ENCODE results near the gene LRMDA. TPM values are rescaled to one million over a fixed set of nuclear protein-coding genes. Genes with fewer than 3 reads are reported as not detected.

Gene LRMDA
- total and polyA plus RNA-seq, 4 donors: 12.1 to 40.8 (median 21.6) TPM

DNA sequence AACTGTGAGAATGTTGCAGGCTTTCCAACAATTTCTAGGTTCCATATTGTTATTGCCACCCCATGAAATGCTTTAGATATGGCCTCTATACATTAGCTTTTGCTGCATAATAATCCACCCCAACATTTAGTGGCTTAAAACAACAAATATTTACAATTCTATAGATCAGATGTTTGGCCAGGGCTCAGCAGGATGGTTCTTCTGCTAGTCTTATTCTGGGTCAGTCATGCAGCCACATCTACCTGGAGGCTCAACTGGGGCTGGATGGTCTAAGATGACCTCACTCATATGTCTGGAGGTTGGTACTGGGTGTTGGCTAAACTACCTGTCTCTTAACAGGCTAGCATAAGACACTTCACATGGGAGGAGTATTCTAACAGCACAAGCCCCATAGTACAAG, 607.3 kb downstream of the LRMDA start:
- H3K36me3 ChIP-seq (ENCODE audit: control insufficient read depth in 4 of 4, insufficient read depth in 4 of 4, low read length in 4 of 4): peaks cover 0 to 4% (median 0%) of the 10 kb centered on the region in 4 donors
- H3K4me3 ChIP-seq: no peak overlapping the region
- no peak overlapping the region for H3K9ac ChIP-seq (ENCODE audit: insufficient read depth in 1 of 2, low read length in 2 of 2)
- ATAC-seq (ENCODE audit: insufficient read depth, low FRiP score) (no peak), DNase-seq (no peak)
- H3K4me1 ChIP-seq (ENCODE audit: control insufficient read depth in 5 of 5, insufficient read depth in 5 of 5, low read length in 5 of 5): peaks cover 0 to 30% (median 10%) of the 10 kb centered on the region in 5 donors
- no peaks in the 10 kb centered on the region for H3K27me3 ChIP-seq (ENCODE audit: control insufficient read depth in 3 of 3, insufficient read depth in 3 of 3, low read length in 2 of 3)
- peaks cover 0 to 10% (median 2%) of the 10 kb centered on the region in 4 donors for H3K9me3 ChIP-seq (ENCODE audit: control insufficient read depth in 4 of 4, insufficient read depth in 3 of 4, low read length in 3 of 4)
- TF ChIP-seq, protein P1, sequence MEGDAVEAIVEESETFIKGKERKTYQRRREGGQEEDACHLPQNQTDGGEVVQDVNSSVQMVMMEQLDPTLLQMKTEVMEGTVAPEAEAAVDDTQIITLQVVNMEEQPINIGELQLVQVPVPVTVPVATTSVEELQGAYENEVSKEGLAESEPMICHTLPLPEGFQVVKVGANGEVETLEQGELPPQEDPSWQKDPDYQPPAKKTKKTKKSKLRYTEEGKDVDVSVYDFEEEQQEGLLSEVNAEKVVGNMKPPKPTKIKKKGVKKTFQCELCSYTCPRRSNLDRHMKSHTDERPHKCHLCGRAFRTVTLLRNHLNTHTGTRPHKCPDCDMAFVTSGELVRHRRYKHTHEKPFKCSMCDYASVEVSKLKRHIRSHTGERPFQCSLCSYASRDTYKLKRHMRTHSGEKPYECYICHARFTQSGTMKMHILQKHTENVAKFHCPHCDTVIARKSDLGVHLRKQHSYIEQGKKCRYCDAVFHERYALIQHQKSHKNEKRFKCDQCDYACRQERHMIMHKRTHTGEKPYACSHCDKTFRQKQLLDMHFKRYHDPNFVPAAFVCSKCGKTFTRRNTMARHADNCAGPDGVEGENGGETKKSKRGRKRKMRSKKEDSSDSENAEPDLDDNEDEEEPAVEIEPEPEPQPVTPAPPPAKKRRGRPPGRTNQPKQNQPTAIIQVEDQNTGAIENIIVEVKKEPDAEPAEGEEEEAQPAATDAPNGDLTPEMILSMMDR (IDR thresholded peaks at IDR 0.05; ENCODE audit: control extremely low read depth, extremely low read depth): no peak
- no peak overlapping the region for H3K27ac ChIP-seq (ENCODE audit: low read depth in 1 of 2, low read length in 1 of 2)

DNA sequence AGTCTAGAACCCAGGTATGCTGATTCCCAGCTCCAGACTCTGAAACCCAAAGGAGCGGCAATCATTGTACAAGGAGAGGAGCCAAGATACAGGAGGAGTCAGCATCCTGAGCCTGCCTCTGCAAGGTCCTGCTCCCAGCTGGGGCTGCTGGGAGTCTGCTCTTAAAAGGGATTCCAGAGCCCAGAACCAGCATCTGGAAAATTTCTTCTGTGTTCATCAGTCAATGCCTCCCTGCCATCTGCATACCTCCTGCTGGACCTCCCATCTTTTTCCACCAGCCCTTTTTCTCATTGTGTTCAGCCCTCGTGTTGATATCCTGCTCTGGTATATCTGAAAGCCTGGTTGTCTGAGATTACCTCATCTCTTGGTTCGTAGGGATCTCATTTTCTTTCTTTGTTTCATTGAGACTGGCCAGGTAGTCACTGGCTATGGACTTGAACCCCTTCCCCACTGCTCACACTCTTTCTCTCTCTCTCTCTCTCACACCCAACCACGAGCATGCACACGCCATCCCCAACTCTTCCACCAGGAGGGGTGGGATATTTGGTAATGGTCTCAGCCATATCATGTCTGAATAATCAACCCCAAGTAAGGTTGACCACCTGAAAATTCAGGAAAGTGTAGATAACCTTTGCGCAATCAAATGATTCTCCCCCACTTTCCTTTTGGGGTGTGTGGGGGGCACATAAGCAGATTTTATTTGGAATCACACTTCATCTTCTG, 608.8 kb downstream of the LRMDA start:
- Histone ChIP-seq H3K4me3 (no peak overlapping the region), H3K9me3 (ENCODE audit: control insufficient read depth in 4 of 4, insufficient read depth in 3 of 4, low read length in 3 of 4) (peaks cover 0 to 10% (median 2%) of the 10 kb centered on the region in 4 donors), H3K36me3 (ENCODE audit: control insufficient read depth in 4 of 4, insufficient read depth in 4 of 4, low read length in 4 of 4) (peaks cover 0 to 4% (median 0%) of the 10 kb centered on the region in 4 donors), H3K27ac (ENCODE audit: low read depth in 1 of 2, low read length in 1 of 2) (no peak overlapping the region), H3K9ac (ENCODE audit: insufficient read depth in 1 of 2, low read length in 2 of 2) (no peak overlapping the region), H3K4me1 (ENCODE audit: control insufficient read depth in 5 of 5, insufficient read depth in 5 of 5, low read length in 5 of 5) (peaks cover 0 to 15% (median 0%) of the 10 kb centered on the region in 5 donors), H3K27me3 (ENCODE audit: control insufficient read depth in 3 of 3, insufficient read depth in 3 of 3, low read length in 2 of 3) (no peaks in the 10 kb centered on the region)
- TF ChIP-seq, protein P1 (IDR thresholded peaks at IDR 0.05; ENCODE audit: control extremely low read depth, extremely low read depth): no peak
- no peak for ATAC-seq (ENCODE audit: insufficient read depth, low FRiP score)
- WGBS, 2 donors: 94 to 96% methylated on average over 6 of the region's 6 CpGs
- no peak for DNase-seq

DNA sequence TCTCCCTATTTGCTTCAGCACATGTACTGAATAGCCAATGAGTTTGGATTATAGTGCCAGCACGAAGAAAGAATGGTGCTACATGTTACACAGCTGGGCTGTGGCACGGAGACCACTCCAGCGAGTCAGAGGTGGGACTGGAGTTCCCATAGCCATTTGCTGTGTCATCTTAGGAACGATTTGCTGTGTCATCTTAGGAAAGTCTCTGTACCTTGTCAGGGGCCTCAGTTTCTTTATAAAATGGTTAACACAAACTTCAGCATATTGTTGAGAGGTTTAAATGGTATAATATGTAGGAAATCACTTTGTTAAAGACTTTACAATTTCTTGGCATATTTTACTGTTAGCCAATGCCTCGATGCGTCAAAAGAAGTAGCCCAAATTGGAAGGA, 609.4 kb downstream of the LRMDA start:
- H3K36me3 ChIP-seq (ENCODE audit: control insufficient read depth in 4 of 4, insufficient read depth in 4 of 4, low read length in 4 of 4): peaks cover 0 to 4% (median 0%) of the 10 kb centered on the region in 4 donors
- TF ChIP-seq, protein P1 (IDR thresholded peaks at IDR 0.05; ENCODE audit: control extremely low read depth, extremely low read depth): no peak
- no peak overlapping the region for H3K27ac ChIP-seq (ENCODE audit: low read depth in 1 of 2, low read length in 1 of 2)
- H3K4me3 ChIP-seq: no peak overlapping the region
- 95 to 97% methylated on average over 6 of the region's 6 CpGs for WGBS, 2 donors
- H3K9ac ChIP-seq (ENCODE audit: insufficient read depth in 1 of 2, low read length in 2 of 2): no peak overlapping the region
- ATAC-seq (ENCODE audit: insufficient read depth, low FRiP score) (no peak), DNase-seq (no peak)
- no peaks in the 10 kb centered on the region for H3K27me3 ChIP-seq (ENCODE audit: control insufficient read depth in 3 of 3, insufficient read depth in 3 of 3, low read length in 2 of 3)
- peaks cover 0 to 10% (median 2%) of the 10 kb centered on the region in 4 donors for H3K9me3 ChIP-seq (ENCODE audit: control insufficient read depth in 4 of 4, insufficient read depth in 3 of 4, low read length in 3 of 4)
- H3K4me1 ChIP-seq (ENCODE audit: control insufficient read depth in 5 of 5, insufficient read depth in 5 of 5, low read length in 5 of 5): peaks cover 0 to 11% (median 0%) of the 10 kb centered on the region in 5 donors

All from lung (tissue), 12 donors.